NCI-H345 (cell line): ENCODE results near the gene STIM1.

Experiments used
- DNase-seq: peaks from one replicate; lab custom pipeline; 2025; lab: John Stamatoyannopoulos, UW

The STIM1 gene

DNA sequence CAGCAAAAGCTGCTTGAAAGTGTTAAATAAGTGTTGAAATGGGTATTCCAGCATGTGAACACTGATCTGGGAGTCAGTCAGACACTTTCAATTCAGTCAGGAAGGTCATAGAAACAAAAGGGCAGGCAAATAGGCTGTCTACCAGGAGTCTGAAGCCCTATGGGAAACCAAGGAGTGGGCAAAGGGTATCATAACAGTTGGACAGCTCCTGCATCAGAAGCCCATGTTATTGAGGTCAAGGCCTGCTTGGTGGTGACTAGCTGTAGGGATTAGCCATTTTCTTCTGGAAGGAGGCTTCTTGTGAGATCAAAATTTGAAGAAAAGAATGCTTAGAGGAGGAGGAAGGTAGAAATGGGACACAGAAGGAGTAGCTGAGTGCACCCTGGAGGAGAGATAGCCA, 97.3 kb downstream of the STIM1 start:
- DNase-seq: no peak

DNA sequence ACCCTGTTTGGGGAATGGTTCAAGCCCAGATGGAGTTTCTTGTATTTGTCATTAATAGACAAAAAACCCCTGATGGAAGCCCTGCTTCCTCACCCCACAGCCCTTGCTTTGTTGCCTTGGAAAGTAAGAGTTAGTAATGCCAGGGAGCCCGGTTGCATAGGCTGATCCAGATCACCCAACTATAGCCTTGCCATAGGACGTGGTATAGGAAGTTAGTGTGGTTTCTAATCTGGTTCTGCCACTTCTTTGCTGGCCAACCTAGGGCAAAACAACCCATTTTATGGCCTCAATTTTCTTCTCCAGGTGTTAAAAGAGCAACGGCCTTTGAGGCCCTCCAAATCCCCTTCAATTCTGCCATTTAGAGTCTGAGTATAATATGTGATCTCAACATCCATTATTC, 97.9 kb downstream of the STIM1 start:
- DNase-seq: no peak

DNA sequence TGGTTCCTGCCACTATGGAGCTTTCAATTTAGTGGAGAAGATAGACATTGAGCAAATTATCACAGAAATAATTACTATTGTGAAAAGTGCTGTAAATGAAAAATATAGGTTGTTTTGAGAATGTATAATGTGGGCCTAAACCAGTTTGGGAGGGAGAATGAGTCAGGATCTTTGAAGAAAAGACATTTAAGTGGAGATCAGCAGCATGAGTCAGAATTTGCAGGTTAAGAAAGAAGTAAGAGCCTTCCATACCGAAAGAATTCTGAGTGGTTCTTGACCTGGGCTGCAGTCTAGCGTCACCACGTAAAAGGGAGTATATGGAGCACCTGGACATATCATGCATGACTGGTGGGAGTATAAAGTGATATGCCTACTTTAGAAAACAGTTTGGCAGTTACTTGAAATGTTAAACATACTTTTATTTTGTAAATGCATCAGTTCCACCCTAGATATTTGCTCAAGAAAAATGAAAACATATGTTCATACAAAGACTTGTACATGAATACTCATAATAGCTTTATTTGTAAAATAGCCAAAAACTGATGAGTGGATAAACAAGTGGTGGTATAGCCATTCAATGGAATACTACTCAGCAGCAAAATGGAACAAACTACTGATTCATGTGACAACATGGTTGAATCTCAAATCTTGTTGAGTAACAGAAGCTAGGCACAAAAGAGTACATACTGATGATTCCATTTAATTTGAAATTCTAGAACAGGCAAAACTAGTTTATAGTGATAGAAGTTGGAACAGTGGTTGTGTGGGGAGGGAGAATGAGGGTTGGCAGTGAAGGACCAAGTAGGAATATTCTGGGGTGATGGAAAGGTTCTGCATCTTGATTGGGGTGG, 99.2 kb downstream of the STIM1 start:
- no peak for DNase-seq

DNA sequence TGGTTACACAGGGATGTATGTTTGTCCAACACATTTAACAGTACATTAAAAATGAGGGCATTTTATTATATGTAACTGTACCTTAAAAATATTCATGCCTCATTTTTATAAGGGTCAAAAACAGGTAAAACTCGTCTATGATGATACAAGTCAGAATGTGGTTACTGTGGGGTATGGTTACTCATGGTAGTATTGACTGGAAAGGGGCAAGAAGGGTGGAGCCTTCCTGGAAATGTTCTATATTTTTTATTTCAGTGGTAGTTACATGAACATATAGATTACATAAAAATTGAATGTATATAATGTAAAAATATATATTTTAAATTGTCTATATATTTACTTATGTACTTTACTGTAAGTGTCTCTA, 99.8 kb downstream of the STIM1 start:
- DNase-seq: no peak

DNA sequence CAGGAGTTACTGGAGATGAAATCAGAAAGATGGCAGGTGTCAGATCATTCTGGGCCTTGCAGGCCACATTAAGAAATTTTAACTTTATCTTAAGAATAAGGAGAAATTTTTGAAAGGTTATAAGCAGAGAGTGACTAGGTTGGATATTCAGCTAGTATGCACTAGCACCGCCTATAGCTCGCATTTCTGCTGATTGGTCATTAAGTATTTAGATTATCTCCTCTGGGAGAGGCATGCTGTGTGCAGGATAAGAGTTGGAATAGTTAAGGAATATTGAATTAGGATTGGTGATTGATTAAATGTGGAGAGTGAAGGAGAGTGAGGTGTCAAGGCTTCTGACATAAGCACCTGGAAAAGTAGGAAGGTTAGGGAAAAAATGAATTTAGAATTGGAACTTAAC, 100.6 kb downstream of the STIM1 start:
- DNase-seq: no peak

DNA sequence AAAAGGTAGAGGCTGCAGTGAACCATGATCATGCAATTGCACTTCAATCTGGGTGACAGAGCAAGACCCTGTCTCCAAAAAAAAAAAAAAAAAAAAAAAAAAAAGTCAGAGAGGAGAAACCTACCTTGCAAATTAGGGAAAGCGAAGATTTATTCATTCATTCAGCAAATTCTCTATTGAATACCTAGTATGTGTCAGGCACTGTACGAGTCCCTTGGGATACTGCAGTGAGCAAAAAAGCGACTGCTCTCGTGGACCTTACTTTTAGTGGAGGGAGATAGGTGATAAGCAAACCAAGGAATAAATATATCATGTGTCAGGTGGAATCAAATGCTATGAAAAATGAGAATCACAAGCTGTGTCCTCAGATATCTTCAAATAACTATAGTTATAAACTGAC, 101.3 kb downstream of the STIM1 start:
- no peak for DNase-seq

DNA sequence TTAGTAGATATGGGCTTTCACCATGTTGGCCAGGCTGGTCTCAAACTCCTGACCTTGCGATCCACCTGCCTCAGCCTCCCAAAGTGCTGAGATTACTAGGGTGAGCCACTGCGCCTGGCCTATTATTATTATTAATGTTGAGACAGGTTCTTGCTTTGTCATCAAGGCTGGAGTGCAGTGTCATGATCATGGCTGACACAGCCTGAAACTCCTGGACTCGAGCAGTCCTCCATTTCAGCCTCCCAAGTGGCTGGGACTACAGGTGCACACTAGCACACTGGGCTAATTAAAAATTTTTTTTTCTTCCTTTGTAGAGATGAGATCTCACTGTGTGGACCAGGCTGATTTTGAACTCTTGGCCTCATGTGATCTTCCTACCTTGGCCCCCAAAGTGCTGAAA, 102.0 kb downstream of the STIM1 start:
- no peak for DNase-seq

DNA sequence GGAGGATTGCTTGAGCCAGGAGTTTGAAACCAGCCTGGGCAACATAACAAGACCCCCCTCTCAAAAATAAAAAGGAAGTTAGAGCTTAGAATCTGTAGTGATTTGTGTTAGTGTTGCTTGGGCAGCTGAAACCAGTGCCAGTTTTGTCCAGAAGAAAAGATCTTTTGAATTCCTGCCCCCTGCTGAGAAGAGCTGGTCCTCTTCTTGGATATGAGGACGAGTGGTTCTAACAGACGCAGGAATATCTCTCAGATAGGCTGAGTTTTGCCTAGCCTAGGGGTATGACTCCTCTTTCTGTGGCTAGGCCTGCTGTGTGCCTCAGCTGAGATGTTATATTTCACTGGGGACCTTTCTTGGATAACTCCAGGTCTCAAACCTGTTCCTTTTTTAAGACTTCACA, 102.8 kb downstream of the STIM1 start:
- no peak for DNase-seq

DNA sequence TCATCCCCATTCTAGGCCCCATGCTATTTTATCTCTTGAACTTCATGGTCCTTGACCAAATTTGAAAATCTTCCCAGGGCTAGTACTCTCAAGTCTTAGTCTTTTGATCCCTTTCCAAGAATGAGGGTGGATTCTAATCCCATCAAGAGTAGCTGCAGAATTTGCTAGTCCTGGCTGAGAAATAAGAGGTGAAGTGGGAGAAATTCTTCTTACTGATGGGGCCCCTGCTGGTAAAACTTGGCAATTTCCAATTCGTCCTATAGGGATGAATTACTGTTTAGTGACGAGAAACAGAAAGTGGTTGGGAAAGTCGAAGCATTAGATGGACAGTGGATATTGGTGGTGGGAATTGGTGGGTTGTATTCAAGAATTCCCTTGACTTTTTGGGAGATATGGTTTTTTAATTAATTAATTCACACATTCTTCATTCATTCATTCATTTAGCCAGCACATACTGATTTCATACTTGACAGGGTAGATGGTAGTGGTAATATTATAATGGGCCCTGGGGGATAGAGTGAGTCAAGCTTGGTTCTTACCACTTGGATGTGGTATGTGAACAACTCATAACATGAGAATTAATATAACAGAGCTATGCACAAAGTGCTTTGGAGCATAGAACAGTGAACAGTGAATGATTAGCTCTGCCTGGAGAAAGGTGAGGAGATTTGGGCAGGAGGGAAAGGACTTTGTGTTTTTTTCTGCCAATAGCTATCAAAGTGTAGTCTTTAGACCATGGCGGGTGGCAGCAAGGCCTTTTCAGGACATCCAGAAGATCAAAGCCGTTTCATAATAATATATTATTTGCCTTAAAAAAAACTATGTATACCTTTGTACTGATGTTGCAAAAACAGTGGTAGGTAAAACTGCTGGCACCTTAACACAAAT, 103.8 kb downstream of the STIM1 start:
- no peak for DNase-seq

DNA sequence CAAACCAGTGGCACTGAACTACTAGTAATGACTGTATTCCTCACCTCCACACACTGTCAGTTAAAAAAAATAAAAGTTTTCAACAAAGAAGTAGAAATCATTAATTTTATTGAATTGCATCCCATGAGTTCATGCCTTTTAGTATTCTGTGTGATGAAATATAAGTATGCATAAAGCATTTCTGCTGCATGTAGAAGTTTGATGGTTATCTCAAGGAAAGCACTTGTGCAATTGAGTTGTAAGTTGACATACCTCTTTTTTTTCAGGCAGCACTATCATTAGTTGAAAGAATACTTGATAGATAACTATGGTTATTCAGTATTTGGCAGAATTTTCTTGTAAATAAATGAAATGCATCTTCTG, 104.4 kb downstream of the STIM1 start:
- no peak for DNase-seq

DNA sequence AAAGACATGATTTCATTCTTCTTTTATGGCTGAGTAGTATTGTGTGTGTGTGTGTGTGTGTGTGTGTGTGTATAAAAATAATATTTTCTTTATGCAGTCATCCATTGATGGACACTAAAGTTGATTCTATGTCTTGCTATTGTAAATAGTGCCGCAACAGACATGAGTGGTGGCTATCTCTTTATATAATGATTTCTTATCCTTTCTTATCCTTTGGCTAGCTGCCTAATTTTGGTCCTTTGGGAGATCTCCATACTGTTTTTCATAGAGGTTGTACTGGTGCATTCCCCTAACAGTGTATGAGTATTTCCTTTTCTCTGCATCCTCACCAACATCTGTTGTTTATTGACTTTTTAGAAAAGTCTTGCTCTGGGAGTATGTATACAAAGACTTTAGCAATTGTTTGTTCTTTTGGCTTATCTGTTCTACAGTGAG, 107.0 kb downstream of the STIM1 start:
- no peak for DNase-seq

DNA sequence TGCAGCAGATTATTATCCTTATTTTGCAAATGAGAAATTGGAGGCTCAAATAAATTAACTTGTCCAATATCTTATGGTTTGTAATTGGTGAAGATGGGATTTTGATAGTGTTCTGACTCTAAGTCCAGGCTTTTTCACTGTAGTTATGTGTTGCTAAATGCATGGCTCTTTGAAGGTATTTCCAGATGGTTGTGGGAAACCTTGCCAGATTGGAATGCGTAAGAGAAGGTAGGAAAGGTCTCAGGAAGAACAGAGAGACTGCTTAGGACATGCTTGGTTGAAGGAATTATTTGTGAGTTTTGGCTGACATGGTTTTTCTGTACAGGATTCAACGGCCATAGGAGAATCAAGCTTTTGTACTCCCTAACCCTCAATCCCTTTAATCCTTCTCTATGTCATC, 108.6 kb downstream of the STIM1 start:
- DNase-seq: no peak

DNA sequence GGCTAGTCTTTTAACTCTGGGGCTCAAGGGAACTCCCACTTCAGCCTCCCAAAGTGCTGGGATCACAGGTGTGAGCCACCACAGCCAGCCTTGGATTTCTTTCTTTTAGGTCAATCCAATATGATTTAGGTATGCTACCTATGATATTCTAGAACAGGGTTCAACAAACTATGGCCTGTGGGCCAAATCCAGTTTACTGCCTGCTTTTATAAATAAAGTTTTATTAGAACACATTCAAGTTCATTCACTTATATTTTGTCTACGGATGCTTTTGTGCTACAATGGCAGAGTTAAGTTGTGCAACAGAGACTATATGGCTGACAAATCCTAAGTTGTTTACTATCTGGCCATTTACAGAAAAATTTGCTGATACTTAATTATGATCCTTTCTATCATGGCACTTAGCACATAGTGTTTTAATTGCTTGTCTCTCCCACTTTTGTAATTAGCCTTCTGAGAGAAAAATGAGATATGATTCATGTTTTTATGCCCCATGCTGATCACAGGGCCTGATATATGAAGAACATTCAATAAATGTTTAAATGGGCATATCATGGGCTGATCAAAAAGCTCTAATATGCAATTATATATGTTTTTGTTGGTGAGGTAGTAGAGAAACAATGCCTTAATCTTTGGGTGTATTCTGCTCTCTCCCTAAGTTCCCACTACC, 109.6 kb downstream of the STIM1 start:
- DNase-seq: no peak

DNA sequence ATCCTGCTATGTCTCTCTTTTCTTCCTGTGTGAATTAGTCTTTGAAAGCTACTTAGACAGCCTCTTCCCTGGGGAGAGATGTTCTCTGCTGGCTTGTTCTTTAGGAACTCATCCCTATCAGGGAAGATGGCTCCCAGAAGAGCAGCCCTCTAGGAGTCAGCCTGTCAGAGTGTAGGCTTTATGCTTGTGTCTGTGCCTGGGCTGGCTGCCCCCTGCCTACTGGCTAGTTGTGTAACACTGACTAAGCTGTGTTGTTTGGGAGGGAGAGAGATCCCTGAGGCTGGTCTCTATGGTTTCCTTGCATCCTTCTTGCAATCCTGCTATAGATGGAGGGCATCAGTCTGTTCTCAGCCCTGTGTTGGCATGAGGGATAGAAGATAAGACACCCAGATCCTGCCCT, 112.2 kb downstream of the STIM1 start:
- DNase-seq: no peak

DNA sequence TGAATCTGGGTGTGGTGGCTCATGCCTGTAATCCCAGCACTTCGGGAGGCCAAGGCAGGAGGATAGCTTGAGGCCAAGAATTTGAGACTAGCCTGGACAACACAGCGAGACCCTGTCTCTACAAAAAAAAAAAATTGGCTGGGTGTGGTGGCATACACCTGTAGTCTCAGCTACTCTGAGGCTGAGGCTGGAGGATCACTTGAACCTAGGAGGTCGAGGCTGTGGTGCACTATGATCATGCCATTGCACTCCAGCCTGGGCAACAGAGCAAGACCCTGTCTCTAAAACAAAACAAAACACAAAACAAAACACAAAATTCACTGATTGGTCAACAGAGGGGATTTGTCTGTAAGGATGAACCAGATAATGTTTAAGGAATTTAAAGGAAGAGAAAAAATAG, 113.7 kb downstream of the STIM1 start:
- DNase-seq: no peak

DNA sequence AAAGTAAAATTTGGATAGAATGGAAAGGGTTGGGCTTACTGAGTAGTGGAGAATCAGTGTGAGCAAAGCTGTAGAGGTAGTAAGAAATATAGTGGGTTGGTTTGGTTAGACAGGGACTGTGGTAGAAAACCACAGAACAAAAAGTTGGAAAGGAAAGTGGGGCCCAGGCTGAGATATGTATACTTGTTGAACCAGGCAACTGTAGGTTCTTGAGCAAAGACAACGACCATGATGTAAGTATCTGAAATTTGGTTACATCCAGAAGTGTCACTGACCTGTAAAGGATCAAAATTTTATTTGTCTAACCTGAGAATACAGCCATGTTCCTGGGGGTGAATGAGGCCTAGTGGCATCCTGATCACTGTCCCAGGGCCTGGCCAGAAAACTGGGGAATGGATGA, 114.1 kb downstream of the STIM1 start:
- DNase-seq: no peak

DNA sequence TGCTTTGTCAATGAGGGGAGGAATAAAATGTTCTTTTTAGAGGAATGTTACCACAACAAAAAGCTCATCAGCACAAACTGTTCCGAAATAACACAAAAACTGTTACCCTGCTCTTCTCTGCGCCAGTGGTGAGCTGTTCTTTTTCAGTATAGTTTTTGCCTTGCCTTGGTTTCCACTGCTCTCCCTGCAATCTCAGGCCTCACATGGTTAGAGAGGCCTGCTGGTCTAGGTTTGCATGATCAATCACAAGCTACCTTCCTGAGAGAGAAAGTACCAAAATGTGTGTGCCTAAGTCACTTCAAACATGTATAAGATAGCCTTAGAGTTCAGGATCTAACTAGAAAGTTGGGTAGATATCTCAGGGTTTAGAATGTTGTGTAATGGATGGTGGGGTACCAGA, 114.6 kb downstream of the STIM1 start:
- DNase-seq: no peak

DNA sequence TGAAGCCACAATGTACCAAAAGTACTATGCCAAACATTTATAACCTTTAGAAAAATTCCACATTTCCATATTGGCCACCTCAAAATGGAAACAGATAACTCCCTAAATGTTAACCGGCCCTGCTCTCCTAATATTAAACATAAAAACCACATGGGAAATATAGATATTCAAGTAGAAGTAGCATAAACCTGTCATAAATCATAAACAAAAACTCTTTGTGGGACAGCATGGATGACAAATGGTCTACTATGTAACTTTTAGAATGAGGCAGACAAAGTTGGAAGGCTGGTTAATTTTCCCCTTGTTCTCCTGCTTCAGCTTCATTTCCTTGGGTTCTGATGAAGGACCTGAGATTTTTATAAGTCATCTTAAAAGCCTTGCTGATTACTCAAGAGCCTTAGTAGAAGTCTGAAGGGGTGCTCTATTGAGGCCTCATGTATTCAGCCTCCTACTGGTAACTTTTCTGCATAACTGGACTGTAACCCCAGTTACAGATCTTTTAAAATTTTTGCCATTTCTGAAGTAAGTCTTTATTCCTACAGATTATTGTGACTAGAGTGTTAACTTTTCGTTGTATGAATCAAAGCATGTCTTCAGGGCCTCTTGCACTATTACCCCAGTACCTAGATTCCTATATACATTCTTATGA, 116.4 kb downstream of the STIM1 start:
- DNase-seq: no peak

DNA sequence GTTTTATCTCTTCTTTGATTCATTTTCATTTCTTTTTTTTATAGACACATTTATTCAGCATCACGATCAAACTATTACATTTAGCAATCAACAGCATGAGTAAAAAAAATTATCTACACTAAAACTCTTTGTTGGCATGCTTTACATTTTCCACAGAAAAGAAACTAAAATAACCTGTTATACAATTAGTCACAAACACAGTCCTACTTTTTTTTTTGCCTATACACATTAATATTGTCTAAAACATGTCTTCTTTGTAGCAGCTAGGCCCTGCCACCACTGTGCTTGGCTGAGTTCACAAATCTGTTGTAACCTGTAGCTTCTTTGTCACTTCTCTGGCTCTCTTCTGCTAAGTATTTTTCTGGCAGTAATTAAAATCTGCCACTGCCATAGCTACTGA, 117.0 kb downstream of the STIM1 start:
- DNase-seq: no peak

DNA sequence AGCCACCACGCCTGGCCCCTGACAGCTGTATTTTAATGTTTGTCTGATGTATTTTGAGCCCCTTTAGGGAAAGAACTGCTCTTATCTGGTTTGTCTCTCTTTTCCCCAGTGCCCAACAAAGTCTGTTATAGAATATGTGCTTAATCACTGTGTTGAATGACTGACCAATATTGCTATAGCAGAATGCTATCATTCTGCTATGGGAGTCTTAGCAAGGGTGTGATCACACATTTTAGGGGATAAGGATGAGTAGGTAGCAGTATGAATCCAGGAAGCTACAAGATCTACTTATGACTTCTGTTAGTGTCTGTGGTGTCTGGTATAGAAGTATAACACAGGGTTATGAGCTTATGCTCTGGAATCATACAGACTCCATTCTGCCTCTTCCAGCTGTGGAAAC, 121.6 kb downstream of the STIM1 start:
- DNase-seq: no peak

DNA sequence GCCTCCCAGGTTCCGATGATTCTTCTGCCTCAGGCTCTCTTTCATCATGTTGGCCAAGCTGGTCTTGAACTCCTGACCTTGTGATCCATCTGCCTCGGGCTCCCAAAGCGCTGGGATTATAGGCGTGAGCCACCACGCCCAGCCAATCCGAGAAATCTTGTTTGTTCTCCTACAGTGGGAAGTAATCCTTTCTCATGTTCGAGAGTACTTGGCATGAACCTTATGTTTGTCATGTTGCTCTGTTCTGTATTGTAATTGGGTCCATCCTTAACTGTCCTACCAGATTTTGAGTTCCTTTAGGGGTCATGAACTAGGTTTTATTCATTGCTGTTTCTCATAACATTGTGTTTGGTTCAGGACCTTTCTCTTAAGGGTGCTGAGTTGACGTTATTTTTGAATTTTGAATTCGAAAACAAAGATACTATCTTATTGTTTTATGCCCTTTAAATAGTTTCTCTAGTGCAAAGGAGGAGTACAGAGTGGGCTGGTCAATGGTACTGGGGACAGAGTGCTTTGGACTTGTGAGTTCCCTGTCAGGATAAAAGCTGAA, 125.7 kb downstream of the STIM1 start:
- no peak for DNase-seq

DNA sequence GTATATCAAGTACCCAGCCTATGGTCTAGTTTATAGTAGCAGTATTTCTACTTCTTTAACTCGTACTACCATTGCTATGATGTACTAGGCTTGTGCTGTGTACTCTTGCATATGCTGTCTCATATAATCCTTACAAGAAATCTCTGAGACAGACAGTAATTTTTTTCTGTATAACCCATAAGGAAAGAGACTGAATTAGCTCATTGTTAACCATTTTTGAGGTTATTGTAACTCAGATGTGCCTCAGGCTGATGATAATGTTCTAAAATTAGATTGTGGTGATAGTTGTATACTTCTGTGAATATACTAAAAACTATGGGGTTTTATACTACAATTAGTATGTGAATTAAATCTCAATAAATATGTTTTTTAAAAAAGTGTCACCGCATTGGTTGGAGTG, 127.0 kb downstream of the STIM1 start:
- no peak for DNase-seq
